SU-DHL-6 (cell line): Measurements from ENCODE around the gene ISCA1.
A peak's percentile ranks its signal among the peaks of the same experiment; 100 is the strongest.

ENCODE experiments used
- H2AFZ ChIP-seq: fragments of 200-600 bp; sonication (generic); 2 replicates; pipeline ENCODE4 v1.6.1; 2014; ENCODE audit warnings: low read depth, mild to moderate bottlenecking, moderate library complexity, mixed read lengths, antibody characterized with exemption, low read length; ENCODE audit not compliant: severe bottlenecking
- H3F3A ChIP-seq: fragments of 200-600 bp; shearing (Covaris generic); 2 replicates; pipeline ENCODE4 v1.6.0; 2016; ENCODE audit warnings: antibody characterized with exemption, mild to moderate bottlenecking; ENCODE audit not compliant: insufficient read depth
- H3K27ac ChIP-seq: fragments of 200-600 bp; sonication (generic); 2 replicates; pipeline ENCODE4 v1.5.1; 2016; ENCODE audit warnings: low read depth, mild to moderate bottlenecking, low read length, moderate library complexity, mixed read lengths
- H3K27me3 ChIP-seq: fragments of 200-600 bp; sonication (generic), shearing (Covaris generic); 2 replicates; pipeline ENCODE4 v1.6.0; 2014; ENCODE audit warnings: mild to moderate bottlenecking, low read length
- H3K36me3 ChIP-seq: fragments of 200-600 bp; sonication (generic); 2 replicates; pipeline ENCODE4 v1.6.1; 2014; ENCODE audit warnings: mild to moderate bottlenecking, low read length, mixed read lengths
- H3K4me2 ChIP-seq: fragments of 300-600, 200-600 bp; shearing (Covaris generic), sonication (generic); 2 replicates; pipeline ENCODE4 v1.6.0; 2014; ENCODE audit warnings: low read length, low read depth, mild to moderate bottlenecking; ENCODE audit not compliant: poor library complexity, severe bottlenecking
- H3K4me3 ChIP-seq: fragments of 200-600 bp; sonication (generic); 2 replicates; pipeline ENCODE4 v1.5.1; 2014; ENCODE audit warnings: antibody characterized with exemption, low read length, mild to moderate bottlenecking, mixed read lengths; ENCODE audit not compliant: insufficient read depth, poor library complexity, severe bottlenecking
- H3K79me2 ChIP-seq: fragments of 200-600 bp; sonication (generic); 2 replicates; pipeline ENCODE4 v1.6.1; 2014; ENCODE audit warnings: mild to moderate bottlenecking, low read length, moderate library complexity; ENCODE audit not compliant: insufficient read depth
- H3K9ac ChIP-seq: fragments of 200-600 bp; sonication (generic); 2 replicates; pipeline ENCODE4 v1.7.0; 2014; ENCODE audit warnings: mild to moderate bottlenecking, low read length
- H3K9me2 ChIP-seq: fragments of 200-600 bp; sonication (generic); replicated peaks from 2 replicates; pipeline ENCODE4 v1.6.1; 2014; ENCODE audit warnings: low read length; ENCODE audit not compliant: insufficient read depth
- H3K9me3 ChIP-seq: fragments of 200-600 bp; sonication (generic); 2 replicates; pipeline ENCODE4 v1.6.1; 2014; ENCODE audit warnings: low read length, mixed read lengths; ENCODE audit not compliant: insufficient read depth
- H4K20me1 ChIP-seq: fragments of 200-600 bp; sonication (generic); 2 replicates; pipeline ENCODE4 v1.6.1; 2014; ENCODE audit warnings: low read depth, mild to moderate bottlenecking, antibody characterized with exemption, low read length, moderate library complexity, mixed read lengths
- CTCF ChIP-seq: fragments of 200-600 bp; sonication (generic); IDR thresholded peaks from one replicate; pipeline ENCODE4 v1.5.1; 2017; ENCODE audit warnings: antibody characterized with exemption, mild to moderate bottlenecking, low read length, moderate library complexity; ENCODE audit not compliant: insufficient read depth, poor library complexity, severe bottlenecking
- EZH2phosphoT487 ChIP-seq: fragments of 200-600 bp; sonication (generic), shearing (Covaris generic); conservative IDR thresholded peaks from 2 replicates; pipeline ENCODE4 v1.6.1; 2018; ENCODE audit warnings: mild to moderate bottlenecking, antibody characterized with exemption, low read length, moderate library complexity, mixed read lengths

The ISCA1 gene

GRCh38 chr9:86286278-86286677 lies 3.9 kb upstream of the ISCA1 start:
- Histone ChIP-seq H3F3A (peaks cover 4% of the 10 kb centered on the region; the same call in 1 of the 2 replicates), H3K9me2 (no peaks in the 10 kb centered on the region), H3K27me3 (no peaks in the 10 kb centered on the region), H3K27ac (no peak overlapping the region), H3K4me2 (no peak overlapping the region), H3K9ac (no peak overlapping the region), H3K36me3 (peaks cover 11% of the 10 kb centered on the region; the same call in 1 of the 2 replicates), H3K9me3 (no peaks in the 10 kb centered on the region), H2AFZ (no peak overlapping the region), H3K79me2 (peaks cover 3% of the 10 kb centered on the region), H3K4me3 (no peak overlapping the region), H4K20me1 (0 out of 2 replicates have a peak, but pooled peaks cover 3% of the 10 kb centered on the region)
- no peak for TF ChIP-seq EZH2phosphoT487
- no peak for TF ChIP-seq CTCF

GRCh38 chr9:86285261-86285660 lies 2.9 kb upstream of the ISCA1 start:
- no peak overlapping the region for H3K4me3 ChIP-seq
- TF ChIP-seq CTCF (no peak), EZH2phosphoT487 (no peak)

GRCh38 chr9:86282979-86283535 lies 719 bp upstream of the ISCA1 start:
- Histone ChIP-seq H3K4me2 (peak overlapping the region; percentile 92), H3K9me2 (no peaks in the 10 kb centered on the region), H3K4me3 (peak overlapping the region; percentile 85), H3K9me3 (no peaks in the 10 kb centered on the region), H3K27me3 (no peaks in the 10 kb centered on the region), H3K27ac (peak overlapping the region; percentile 28), H3K9ac (peak overlapping the region; percentile 67), H3F3A (peaks cover 4% of the 10 kb centered on the region; the same call in 1 of the 2 replicates), H4K20me1 (0 out of 2 replicates have a peak, but pooled peaks cover 1% of the 10 kb centered on the region), H3K79me2 (peaks cover 30% of the 10 kb centered on the region), H2AFZ (peak overlapping the region; percentile 80), H3K36me3 (no peaks in the 10 kb centered on the region; the same call in 1 of the 2 replicates)
- no peak for TF ChIP-seq CTCF
- no peak for TF ChIP-seq EZH2phosphoT487

More at GRCh38 chr9:86285261-86285660, 2.9 kb upstream of the ISCA1 start:
- no peaks in the 10 kb centered on the region for H3K9me2 ChIP-seq
- H3K27ac ChIP-seq, result no peak overlapping the region
- no peaks in the 10 kb centered on the region for H3K27me3 ChIP-seq
- no peaks in the 10 kb centered on the region for H3K9me3 ChIP-seq
- H4K20me1 ChIP-seq, result 0 out of 2 replicates have a peak, but pooled peaks cover 3% of the 10 kb centered on the region
- no peak overlapping the region for H2AFZ ChIP-seq
- peaks cover 10% of the 10 kb centered on the region; the same call in 1 of the 2 replicates for H3K36me3 ChIP-seq
- peaks cover 13% of the 10 kb centered on the region for H3K79me2 ChIP-seq
- H3K9ac ChIP-seq, result no peak overlapping the region
- peaks cover 4% of the 10 kb centered on the region; the same call in 1 of the 2 replicates for H3F3A ChIP-seq
- no peak overlapping the region for H3K4me2 ChIP-seq
